Fibroblast of pulmonary artery (primary cell): ENCODE measurements around the gene ALKBH6.
A peak's percentile ranks its signal among the peaks of the same experiment; 100 is the strongest.

ENCODE experiments used
- DNase-seq: peaks from one replicate; pipeline ENCODE4 v3.0.0-alpha.2; 2010; ENCODE audit warnings: low read depth
- H3K4me3 ChIP-seq: replicated peaks from 2 replicates; pipeline ENCODE4 v1.5.1; 2011; ENCODE audit warnings: low read depth, mild to moderate bottlenecking, control low read depth, low read length, moderate library complexity
- TF ChIP-seq, protein P1 (sequence below): IDR thresholded peaks from 2 replicates; pipeline ENCODE4 v1.5.1; 2011; ENCODE audit warnings: mild to moderate bottlenecking, control low read depth, low read length, inconsistent platforms; ENCODE audit errors: missing control alignments

The ALKBH6 gene

DNA sequence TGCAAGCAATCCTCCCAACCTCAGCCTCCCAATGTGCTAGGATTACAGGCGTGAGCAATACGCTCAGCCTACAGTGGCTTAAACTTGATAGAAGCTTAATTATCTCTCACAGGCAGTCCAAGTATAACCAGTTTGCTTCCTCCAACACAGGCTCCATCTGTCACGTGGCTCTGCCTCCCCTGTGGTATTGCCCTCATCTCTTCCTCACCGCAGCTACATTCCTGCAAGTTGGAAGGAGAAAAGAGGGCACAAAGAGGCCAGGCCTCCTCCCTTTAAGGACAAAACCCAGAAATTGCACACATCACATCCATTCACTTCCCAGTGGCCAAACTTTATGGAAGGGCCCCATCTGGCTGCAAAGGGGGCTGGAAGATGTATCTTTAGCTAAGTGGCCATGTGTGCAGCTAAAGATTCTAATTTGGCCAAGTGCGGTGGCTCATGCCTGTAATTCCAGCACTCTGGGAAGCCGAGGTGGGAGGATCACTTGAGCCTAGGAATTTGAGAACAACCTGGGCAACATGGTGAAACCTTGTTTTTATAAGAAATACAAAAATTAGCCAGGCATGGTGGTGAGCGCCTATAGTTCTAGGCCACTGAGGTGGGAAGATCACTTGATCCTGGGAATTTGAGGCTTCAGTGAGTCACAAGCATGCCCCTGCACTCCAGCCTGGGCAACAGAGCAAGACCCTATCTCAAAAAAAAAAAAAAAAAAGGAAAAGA lies 22.1 kb downstream of the ALKBH6 start:
- TF ChIP-seq, protein P1, sequence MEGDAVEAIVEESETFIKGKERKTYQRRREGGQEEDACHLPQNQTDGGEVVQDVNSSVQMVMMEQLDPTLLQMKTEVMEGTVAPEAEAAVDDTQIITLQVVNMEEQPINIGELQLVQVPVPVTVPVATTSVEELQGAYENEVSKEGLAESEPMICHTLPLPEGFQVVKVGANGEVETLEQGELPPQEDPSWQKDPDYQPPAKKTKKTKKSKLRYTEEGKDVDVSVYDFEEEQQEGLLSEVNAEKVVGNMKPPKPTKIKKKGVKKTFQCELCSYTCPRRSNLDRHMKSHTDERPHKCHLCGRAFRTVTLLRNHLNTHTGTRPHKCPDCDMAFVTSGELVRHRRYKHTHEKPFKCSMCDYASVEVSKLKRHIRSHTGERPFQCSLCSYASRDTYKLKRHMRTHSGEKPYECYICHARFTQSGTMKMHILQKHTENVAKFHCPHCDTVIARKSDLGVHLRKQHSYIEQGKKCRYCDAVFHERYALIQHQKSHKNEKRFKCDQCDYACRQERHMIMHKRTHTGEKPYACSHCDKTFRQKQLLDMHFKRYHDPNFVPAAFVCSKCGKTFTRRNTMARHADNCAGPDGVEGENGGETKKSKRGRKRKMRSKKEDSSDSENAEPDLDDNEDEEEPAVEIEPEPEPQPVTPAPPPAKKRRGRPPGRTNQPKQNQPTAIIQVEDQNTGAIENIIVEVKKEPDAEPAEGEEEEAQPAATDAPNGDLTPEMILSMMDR: no peak
- H3K4me3 ChIP-seq: no peak overlapping the region
- no peak for DNase-seq

DNA sequence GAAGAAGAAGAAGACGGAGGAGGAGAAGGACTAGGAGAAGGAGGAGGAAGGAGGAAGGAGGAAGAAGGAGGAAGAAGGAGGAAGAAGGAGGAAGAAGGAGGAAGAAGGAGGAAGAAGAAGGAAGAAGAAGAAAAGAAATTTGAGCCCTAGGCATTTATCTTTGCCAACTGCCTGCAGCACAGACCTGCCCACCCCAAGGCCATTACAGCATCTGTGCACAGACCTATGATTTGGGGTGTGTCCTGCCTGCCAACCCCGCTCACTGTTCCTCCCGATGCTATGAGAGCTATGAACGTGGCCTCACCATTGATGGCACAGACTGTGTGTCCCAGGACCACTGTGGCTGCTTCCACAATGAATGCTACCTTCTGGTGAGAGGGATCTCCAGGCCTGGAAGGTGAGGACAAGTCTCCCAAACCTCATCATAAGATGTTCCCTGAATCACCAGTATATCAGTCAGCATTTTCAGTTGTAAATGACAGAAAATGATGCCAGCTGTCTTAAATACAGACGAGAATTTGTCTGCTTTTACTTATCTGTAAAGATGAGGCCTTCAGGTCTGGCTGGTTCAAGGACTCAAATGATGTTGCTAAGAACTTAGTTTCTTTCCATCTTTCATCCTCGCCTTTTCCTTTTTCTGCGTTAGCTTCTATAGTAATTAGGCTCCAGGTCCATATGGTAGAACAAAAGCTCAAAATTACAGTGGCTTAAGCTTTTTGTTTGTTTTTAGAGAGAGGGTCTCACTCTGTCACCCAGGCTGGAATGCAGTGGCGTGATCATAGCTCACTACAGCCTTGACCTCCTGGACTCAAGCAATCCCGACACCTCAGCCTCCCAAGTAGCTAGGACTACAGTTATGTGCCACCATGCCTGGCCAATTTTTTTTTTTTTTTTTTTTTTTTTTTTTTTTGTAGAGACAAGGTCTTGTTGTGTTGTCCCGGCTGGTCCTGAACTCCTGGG lies 23.0 kb downstream of the ALKBH6 start:
- no peak overlapping the region for H3K4me3 ChIP-seq
- TF ChIP-seq, protein P1: no peak

DNA sequence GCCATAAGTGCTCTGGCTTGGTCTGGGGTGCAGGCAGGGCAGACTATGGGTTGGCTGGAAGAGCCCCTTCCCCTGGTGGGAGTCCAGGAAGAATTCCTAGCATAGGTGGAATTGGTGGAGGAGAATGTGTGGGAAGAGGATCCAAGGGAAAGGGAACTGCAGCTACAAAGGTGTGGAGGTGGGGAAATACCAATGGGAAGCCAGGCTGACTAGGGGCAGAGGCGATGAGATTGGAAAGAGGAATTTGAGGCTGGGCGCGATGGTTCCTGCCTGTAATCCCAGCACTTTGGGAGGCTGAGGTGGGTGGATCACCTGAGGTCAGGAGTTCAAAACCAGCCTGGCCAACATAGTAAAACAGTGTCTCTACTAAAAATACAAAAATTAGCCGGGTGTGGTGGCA lies 23.9 kb downstream of the ALKBH6 start:
- TF ChIP-seq, protein P1: no peak
- no peak for DNase-seq
- no peak overlapping the region for H3K4me3 ChIP-seq

More for the DNA sequence above, 23.0 kb downstream of the ALKBH6 start:
- no peak for DNase-seq

DNA sequence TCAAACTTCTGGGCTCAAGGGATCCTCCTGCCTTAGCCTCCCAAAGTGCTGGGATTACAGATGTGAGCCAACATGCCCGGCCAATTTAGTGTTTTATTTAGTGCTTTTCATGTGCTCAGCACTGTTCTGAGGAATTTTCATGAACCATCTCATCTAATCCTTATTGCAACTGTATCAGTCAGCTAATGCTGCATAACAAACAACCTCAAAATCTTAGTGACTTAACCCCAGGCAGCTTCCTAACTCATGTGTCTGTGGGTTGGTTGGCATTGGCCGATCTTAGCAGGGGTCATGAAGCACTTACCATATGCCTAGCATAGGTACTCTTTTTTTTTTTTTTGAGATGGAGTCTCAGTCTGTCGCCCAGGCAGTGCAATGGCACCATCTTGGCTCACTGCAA lies 25.2 kb downstream of the ALKBH6 start:
- no peak overlapping the region for H3K4me3 ChIP-seq
- no peak for DNase-seq
- TF ChIP-seq, protein P1: no peak

DNA sequence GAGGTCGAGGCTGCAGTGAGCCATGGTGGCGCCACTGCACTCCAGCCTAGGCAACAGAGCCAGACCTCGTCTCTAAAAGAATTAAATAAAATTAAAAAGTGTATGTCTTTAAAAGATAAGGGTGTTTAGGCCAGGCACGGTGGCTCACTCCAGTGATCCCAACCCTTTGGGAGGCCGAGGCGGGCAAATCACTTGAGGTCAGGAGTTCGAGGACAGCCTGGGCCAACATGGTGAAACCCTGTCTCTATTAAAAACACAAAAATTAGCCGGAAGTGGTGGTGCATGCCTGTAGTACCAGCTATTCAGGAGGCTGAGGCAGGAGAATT lies 26.5 kb downstream of the ALKBH6 start:
- no peak overlapping the region for H3K4me3 ChIP-seq
- TF ChIP-seq, protein P1: no peak
- DNase-seq: no peak

DNA sequence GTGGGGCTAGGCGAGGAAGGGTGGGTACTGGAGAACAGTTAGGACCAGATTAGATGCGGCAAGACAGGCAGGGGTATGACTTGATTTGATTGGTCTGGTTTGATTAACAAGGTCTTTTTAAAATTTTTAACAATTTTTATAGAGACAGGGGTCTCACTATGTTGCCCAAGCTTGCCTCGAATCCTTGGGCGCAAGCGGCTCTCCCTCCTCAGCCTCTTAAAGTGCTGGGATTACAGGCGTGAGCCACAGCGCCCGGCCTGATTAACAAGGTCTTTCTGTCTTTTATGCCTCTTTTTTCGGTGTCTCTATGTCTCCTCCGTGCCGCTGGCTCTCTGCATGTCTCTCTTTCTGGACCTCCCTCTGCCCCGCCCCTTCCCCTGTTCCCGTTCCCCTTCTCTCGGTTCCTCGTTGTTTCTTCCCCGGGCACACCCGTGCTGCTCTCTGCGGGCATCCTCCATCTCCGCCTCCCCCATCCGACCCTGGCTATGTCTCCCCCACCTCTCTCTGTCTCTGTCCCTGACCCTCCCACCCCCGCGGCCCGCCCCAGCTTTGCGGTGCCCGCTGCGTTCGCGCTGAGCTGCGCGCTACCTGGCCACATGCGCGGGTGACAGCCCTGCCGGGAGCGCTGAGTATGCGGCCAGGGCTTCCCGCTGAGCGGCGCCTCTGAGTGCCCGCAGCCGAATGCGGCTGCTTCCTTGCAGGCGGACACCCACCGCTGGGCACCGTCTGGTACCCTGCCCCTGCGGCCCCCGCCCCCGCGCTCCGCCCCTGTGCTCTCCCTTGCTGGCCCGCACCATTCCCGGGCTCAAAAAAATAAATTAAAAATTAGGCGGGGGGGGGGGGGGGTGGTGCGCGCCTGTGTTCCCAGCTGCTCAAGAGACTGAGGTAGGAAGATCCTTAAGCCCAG lies 27.1 kb downstream of the ALKBH6 start:
- DNase-seq: no peak
- H3K4me3 ChIP-seq: peak overlapping the region; percentile 33
- TF ChIP-seq, protein P1: no peak
